A549 (cell line): ENCODE results near the gene RNF220.

Experiments used
- CBX2 ChIP-seq: fragments of 200-600 bp; sonication (generic); IDR thresholded peaks from 2 replicates; pipeline ENCODE4 v1.6.1; 2016; ENCODE audit warnings: low read depth, mild to moderate bottlenecking, borderline replicate concordance
- CHD2 ChIP-seq: fragments of 150-350 bp; IDR thresholded peaks from 2 replicates; pipeline ENCODE4 v1.6.1; 2014; ENCODE audit warnings: low read length; ENCODE audit not compliant: partially characterized antibody
- CTCF ChIP-seq: fragments of >200 bp; sonication (Bioruptor Twin); formaldehyde crosslinking; IDR thresholded peaks from 3 replicates; pipeline ENCODE4 v1.5.1; 2016
- MAX ChIP-seq: IDR thresholded peaks from 2 replicates; pipeline ENCODE4 v1.6.1; 2012
- NR3C1 ChIP-seq: fragments of >200 bp; sonication (Bioruptor Twin); formaldehyde crosslinking; IDR thresholded peaks from 3 replicates; pipeline ENCODE4 v1.6.1; 2017
- POLR2A ChIP-seq: IDR thresholded peaks from 2 replicates; pipeline ENCODE4 v1.6.1; 2012; ENCODE audit warnings: mild to moderate bottlenecking, low read length
- REST ChIP-seq: fragments of 200-600 bp; sonication (generic); IDR thresholded peaks from 2 replicates; pipeline ENCODE4 v1.6.1; 2016; ENCODE audit warnings: antibody characterized with exemption, mild to moderate bottlenecking, moderate library complexity
- ZC3H11A ChIP-seq: fragments of 450-650 bp; IDR thresholded peaks from 2 replicates; pipeline ENCODE4 v1.6.1; 2014; ENCODE audit warnings: antibody characterized with exemption, mild to moderate bottlenecking
- ZNF302 ChIP-seq: fragments of 250-450 bp; sonication (Bioruptor Pico); IDR thresholded peaks from 2 replicates; pipeline ENCODE4 v1.9.0; 2021; ENCODE audit warnings: inconsistent platforms, mild to moderate bottlenecking, moderate library complexity

GRCh38 chr1:44419901-44420300 is 14.8 kb downstream of the RNF220 start:
- no peak for TF ChIP-seq POLR2A
- no peak for TF ChIP-seq ZC3H11A
- TF ChIP-seq MAX, result no peak
- TF ChIP-seq ZNF302 (CRISPR knock-in tag), result no peak
- TF ChIP-seq CBX2, result no peak
- no peak for TF ChIP-seq CTCF
- TF ChIP-seq NR3C1, result no peak
- TF ChIP-seq CHD2, result no peak
- TF ChIP-seq REST, result no peak
